HG02623 (cell line): ENCODE results near the gene PRIMPOL.

Source experiments
- ATAC-seq: cut with Tn5 transposase; IDR thresholded peaks from one replicate; pipeline ENCODE4 v1.9.1; 2021; ENCODE audit warnings: moderate library complexity; ENCODE audit not compliant: unreplicated experiment

The PRIMPOL gene

DNA sequence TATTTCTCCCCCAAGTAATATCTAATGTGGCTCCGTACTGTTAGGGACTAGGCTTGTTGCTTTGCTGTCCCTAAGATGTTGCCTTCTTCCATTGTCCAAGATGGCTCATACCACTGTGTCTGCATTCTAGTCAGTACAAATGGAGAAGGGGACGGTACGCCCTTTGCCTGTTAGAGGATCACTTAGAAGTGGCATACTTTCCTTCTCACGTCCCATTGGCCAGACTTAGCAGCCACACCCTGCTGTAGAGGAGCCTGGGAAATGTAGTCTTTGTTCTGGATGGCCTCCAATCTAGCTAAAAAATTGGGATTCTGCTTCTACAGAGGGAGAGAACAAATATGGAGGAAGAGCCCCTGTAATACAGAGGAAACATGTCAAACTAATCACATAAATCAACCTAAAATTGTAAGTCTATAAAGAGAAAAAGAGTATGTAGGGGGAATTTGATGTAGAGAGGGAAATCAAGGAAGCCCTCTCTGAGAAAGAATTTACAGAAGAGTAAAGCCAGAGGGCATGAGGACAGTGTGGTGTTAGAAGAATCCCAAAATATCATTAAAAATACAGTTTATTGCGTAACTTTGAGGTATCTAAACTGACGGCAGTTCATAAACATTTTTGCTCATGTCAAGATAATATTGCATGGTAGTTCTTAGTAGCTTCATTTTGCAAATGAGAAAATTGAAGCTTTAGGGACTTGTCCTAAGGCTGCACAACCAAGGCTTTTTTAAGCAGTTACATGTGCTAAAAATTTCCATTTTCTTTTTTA lies 15.1 kb downstream of the PRIMPOL start:
- no peak for ATAC-seq

DNA sequence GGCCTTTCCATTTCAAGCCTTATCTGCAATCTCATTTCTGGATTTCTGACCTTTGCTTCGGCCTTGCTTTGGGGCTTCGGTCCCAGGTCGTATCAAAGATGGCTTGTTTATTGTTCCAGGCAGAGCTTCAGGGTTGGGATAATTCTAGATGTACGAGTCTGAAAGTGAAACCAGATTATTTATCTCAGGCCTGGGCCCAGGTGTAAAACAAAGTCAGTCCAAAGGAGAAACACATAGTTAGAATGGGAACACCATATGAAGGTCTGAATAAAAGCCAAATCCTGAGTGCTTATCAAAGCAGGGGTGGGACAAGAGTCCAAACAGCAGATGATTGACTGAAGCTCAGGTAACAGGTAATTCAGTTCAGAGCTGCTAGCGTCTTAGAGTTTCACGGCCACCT lies 17.1 kb downstream of the PRIMPOL start:
- ATAC-seq, result no peak

DNA sequence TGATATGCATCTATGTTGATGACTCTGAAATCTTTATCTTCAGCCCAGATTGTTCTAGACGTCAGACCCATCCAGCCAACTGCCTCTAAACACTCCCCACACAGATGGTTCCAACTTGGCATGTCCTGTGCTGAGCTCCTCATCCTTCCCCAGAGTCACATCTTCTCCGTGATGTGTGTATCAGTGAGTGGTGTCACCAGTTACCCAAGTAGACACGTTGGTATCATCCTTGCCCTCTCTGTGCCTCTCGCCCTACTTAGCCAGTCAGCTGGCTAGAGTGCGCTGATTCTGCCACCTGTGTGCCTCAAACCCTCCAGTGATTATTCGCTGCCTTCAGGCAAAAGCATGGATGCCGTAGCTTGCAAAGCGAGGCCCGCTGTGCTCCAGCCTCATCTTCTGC lies 18.6 kb downstream of the PRIMPOL start:
- no peak for ATAC-seq

- no peak for ATAC-seq
Observed at GRCh38 chr4:184668511-184669114, 19.1 kb downstream of the PRIMPOL start.

- ATAC-seq, result no peak
Observed at GRCh38 chr4:184669251-184669650, 19.7 kb downstream of the PRIMPOL start.

- no peak for ATAC-seq
Observed at GRCh38 chr4:184671101-184671500, 21.6 kb downstream of the PRIMPOL start.

GRCh38 chr4:184672741-184673140 lies 23.2 kb downstream of the PRIMPOL start:
- no peak for ATAC-seq

DNA sequence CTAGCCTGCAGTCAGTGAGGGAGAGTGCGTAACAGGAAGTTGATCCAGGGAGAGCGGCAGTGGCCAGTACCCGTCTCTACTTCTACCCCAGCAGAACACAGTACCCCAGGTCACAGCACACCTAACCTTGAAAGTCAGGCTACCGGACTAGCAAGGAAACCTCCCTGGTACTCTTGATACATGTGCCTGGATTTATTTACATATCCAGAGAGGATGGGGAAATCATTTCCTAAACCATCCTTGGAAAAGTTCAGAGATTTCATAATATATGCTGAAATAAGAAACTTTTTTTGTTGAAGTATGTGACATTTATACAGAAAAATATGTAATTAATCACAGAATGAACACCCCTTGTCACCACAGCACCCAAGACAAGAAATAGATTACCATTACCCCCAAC lies 24.5 kb downstream of the PRIMPOL start:
- ATAC-seq, result no peak

DNA sequence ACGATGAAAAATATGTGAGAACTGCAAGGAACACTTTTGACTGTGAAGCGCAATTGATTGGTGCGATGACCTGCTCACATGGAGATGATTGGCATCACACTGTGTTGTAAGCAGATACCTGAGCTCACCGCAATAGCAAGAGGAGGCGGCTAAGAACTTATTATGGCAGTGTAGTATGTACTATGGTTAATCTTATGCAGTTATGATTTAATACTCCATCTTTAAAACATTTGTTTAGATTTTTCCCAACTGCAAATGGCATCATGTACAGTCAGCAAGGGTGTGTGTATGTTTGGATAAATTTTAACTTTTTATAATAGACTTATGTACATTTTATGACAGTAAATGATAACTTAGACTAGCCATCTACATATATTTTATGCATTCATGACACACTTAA lies 25.5 kb downstream of the PRIMPOL start:
- no peak for ATAC-seq

DNA sequence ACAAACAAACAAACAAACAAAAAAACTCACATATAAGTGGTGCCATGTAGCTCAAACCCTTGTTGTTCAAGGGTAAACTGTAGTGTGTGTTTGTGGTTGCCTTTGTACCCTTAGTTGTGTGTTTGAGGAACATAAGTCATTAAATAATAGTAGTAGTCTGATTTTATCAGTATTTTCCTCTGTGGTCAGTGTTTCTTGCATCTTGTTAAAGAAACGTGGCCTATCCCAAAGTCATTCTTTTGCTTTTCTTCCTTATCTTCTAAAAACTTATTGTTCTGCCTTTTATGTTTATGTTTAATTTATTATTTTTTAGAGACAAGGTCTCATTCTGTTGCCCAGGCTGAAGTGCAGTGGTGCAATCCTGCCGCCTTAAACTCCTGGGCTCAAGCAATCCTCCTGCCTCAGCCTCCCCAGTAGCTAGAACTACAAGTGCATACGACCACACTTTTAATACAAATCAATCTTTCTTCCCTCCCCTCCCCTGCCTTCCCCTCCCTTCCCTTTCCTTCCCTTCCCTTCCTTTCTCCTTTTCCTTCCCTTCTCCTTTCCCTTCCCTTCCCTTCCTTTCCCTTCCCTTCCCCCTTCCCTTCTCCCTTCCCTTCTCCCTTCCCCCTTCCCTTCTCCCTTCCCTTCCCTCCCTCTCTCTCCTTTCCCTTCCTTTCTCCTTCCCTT lies 26.4 kb downstream of the PRIMPOL start:
- ATAC-seq, result no peak

DNA sequence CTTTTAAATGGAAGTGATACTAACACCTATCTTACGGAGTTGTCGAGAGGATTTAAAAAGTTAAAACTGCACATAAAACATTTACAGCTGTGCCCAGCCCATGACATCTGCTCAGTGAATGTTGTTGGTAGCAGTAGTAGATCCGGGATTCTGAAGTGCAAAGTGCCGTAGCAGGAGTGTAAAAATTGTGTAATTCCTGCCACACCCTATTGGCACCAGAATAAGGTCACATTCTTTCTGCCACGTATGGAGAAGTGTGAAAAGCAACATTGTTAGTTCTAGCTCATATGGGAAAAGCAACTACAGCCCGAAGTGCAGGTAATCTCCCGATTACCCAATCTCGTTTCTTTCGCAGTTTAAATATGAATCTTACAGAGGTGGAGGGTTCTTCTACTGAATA lies 31.2 kb downstream of the PRIMPOL start:
- no peak for ATAC-seq

DNA sequence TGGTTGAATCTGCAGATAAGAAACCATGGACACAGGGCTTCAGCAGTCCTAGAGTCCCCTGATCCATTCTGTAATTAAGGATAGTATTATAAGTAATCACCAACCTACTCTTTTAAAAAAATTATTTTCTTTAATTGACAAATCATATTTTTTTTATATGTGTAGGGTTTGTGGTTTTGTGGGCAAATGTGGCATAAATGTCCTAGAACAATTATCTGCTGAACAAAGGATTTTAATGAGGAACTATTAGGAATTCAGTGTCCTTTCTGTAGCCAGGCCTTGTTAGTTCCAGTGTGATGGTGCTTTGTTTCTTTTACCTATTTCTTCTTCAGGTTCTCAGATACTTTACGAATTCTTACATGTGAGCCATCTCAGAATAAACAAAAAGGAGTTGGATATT lies 32.4 kb downstream of the PRIMPOL start:
- no peak for ATAC-seq

DNA sequence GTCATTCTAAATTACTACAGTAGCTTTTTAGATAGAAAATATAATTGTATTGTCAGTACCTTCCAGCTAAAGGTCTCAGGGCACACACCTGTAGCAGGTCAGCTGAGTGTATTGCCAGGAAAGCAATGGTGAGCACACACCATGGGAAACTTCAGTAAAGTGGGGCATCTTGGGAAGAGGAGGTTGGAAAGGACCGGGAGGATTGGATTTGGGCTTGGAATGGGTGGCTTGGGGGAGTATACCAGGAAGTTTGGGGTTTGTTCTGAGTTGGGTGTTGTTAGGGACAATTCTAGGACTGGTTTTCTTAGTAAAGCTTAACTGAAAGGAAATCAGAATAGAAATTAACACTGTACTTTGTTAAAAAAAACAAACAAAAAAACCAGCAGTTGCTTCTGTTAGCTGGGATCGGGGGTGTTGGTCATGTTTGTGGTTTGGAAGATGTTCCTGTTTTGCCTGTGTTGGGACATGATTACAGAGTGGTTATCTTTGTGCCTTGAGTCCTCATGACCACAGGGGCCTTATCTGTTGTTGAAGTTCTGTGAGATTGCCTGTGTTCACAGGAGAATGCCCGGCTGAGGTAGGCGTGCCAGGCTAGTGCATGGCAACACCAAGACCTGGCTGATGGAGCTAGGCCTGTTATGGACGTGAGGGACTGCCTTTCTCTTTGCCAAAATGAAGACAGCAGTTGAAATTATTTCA lies 35.1 kb downstream of the PRIMPOL start:
- no peak for ATAC-seq

DNA sequence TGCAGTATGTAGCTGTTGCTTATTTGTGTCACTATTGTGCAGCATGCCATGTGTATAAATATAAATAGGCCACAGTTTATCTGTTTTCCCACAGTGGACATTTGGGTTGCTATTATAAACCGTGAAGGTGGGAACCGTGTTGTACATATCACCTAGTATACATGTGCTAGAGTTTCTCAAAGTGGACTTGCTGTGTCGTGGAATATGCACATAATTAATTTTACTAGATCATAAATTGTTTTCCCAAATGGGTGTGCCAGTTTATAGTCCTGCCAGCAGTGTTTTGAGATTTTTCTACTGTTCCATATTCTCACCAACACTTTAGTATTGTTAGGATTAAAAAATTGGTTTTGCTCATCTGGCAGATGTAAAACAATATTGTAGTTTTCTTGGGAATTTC lies 38.5 kb downstream of the PRIMPOL start:
- ATAC-seq, result no peak

GRCh38 chr4:184688447-184688846 lies 38.9 kb downstream of the PRIMPOL start:
- ATAC-seq, result no peak

- no peak for ATAC-seq
Observed at GRCh38 chr4:184689681-184690080, 40.1 kb downstream of the PRIMPOL start.

DNA sequence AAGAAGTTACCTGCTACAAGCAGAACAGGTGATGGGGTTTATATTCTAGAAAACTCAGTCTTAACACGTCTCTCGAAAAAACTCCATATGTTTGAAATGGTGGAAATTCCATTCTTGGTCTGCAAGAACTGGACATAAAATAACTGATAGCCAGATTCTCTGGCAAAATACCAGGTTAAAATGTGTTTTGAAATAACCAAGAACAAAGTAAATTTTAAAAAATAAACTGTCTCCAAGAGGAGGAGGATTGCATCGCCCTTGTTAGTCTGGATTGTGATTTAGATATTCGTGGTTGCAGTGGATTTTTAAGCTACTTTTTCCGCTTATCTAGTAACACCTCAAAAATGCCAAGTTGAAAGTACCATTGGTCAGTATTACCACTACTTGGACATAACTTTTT lies 43.5 kb downstream of the PRIMPOL start:
- ATAC-seq, result no peak

DNA sequence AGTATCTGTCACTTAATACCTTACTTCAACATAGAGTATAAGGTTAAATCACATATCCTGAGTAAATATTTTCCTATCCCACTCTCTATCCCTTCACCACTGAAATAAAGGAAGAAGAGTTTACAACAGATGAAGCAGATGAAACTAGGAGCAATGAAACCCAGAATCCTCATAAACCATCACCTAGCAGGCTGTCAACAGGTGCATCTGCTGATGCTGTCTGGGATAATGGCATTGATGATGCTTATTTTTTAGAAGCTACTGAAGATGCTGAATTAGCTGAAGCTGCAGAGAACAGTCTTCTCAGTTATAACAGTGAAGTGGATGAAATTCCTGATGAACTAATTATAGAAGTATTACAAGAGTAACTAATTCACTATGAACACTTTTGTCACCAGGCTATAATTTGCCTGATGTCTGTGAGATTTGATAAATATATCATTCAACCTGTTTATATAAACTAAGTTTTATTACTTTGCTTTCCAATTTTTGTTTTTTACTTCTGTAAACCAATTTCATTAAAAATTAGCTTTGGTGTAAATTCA lies 44.9 kb downstream of the PRIMPOL start:
- ATAC-seq, result no peak

GRCh38 chr4:184695178-184695896 lies 45.8 kb downstream of the PRIMPOL start:
- ATAC-seq, result no peak

- ATAC-seq, result no peak
Observed at GRCh38 chr4:184697956-184698355, 48.4 kb downstream of the PRIMPOL start.

- ATAC-seq, result no peak
Observed at GRCh38 chr4:184699941-184700340, 50.4 kb downstream of the PRIMPOL start.
